GM12874 (cell line): ENCODE results near the gene ALK.

Experiments used
- CTCF ChIP-seq: IDR thresholded peaks from 2 replicates; pipeline ENCODE4 v1.5.1; 2011; ENCODE audit warnings: low read depth, mild to moderate bottlenecking, control low read depth, low read length, moderate library complexity; ENCODE audit not compliant: insufficient read depth

ALK gene

GRCh38 chr2:29463181-29463900, 458.0 kb downstream of the ALK start:
- no peak for TF ChIP-seq CTCF

GRCh38 chr2:29462293-29462692, 459.1 kb downstream of the ALK start:
- TF ChIP-seq CTCF = no peak

GRCh38 chr2:29460190-29460589, 461.2 kb downstream of the ALK start:
- TF ChIP-seq CTCF = no peak

- no peak for TF ChIP-seq CTCF
Measured at GRCh38 chr2:29459445-29460179, 461.8 kb downstream of the ALK start.

GRCh38 chr2:29456429-29456828, 465.0 kb downstream of the ALK start:
- TF ChIP-seq CTCF = no peak

- TF ChIP-seq CTCF = no peak
Measured at GRCh38 chr2:29455200-29455860, 466.1 kb downstream of the ALK start.

- TF ChIP-seq CTCF = no peak
Measured at GRCh38 chr2:29452036-29452435, 469.4 kb downstream of the ALK start.
